Spleen (tissue), 11 donors: ENCODE results near the gene ALCAM. TPM values are rescaled to one million over a fixed set of nuclear protein-coding genes. Genes with fewer than 3 reads are reported as not detected.

ENCODE experiments used
- DNase-seq: peaks from one replicate; pipeline ENCODE4 v3.0.0-alpha.2; 2020
- H3K27ac ChIP-seq, 8 donors: fragments of 200-600 bp; sonication (generic) in 7 of 8; 1 replicate in 4 of 8; 2 replicates in 4 of 8; pipeline versions ENCODE4 v1.5.0 to v1.8.0; 2016 to 2021; ENCODE audit warnings: inconsistent platforms in 4 of 8, mild to moderate bottlenecking in 4 of 8, moderate library complexity in 1 of 8
- H3K27me3 ChIP-seq, 7 donors: fragments of 200-600 bp; sonication (generic) in 6 of 7; replicated peaks in 1 of 7; 1 replicate in 4 of 7; 2 replicates in 3 of 7; pipeline versions ENCODE4 v1.5.0 to v1.8.0; 2016 to 2021; ENCODE audit warnings: inconsistent platforms in 3 of 7, mild to moderate bottlenecking in 1 of 7
- H3K36me3 ChIP-seq, 6 donors: fragments of 200-600 bp; sonication (generic) in 5 of 6; 1 replicate in 4 of 6; 2 replicates in 2 of 6; pipeline versions ENCODE4 v1.5.0 to v1.8.0; 2016 to 2021; ENCODE audit warnings: inconsistent platforms in 2 of 6
- H3K4me1 ChIP-seq, 6 donors: fragments of 200-600 bp; sonication (generic) in 5 of 6; 1 replicate in 3 of 6; 2 replicates in 3 of 6; pipeline versions ENCODE4 v1.5.0 to v1.8.0; 2016 to 2021; ENCODE audit warnings: inconsistent platforms in 3 of 6
- H3K4me3 ChIP-seq, 8 donors: fragments of 200-600 bp; sonication (generic) in 7 of 8; 1 replicate in 4 of 8; 2 replicates in 4 of 8; pipeline versions ENCODE4 v1.5.0 to v1.8.0; 2016 to 2021; ENCODE audit warnings: inconsistent platforms in 4 of 8, mild to moderate bottlenecking in 4 of 8, moderate library complexity in 2 of 8
- H3K9me3 ChIP-seq, 8 donors: fragments of 200-600 bp; sonication (generic) in 7 of 8; 1 replicate in 4 of 8; 2 replicates in 4 of 8; pipeline versions ENCODE4 v1.5.0 to v1.8.0; 2016 to 2021; ENCODE audit warnings: inconsistent platforms in 4 of 8
- CTCF ChIP-seq, 11 experiments: fragments of 200-600 bp in 7 of 11; fragments of 450-650 bp in 4 of 11; sonication (generic) in 4 of 11; IDR thresholded peaks in 8 of 11; conservative IDR thresholded peaks in 3 of 11; 1 replicate in 7 of 11; 2 replicates in 4 of 11; pipeline versions ENCODE4 v1.4.0 to v1.8.0; 2016 to 2021; ENCODE audit warnings: antibody characterized with exemption in 11 of 11, inconsistent platforms in 4 of 11, mild to moderate bottlenecking in 1 of 11
- POLR2A ChIP-seq, 3 donors: fragments of 450-650 bp; IDR thresholded peaks; one replicate each; pipeline ENCODE4 v1.5.1; 2017; ENCODE audit warnings: antibody characterized with exemption in 3 of 3, mild to moderate bottlenecking in 1 of 3
- POLR2AphosphoS5 ChIP-seq, 3 donors: sonication (generic); formaldehyde crosslinking; IDR thresholded peaks; one replicate each; pipeline ENCODE4 v1.5.1; 2017; ENCODE audit warnings: antibody characterized with exemption in 3 of 3
- WGBS, 5 donors: extraction: QIAGEN DNeasy Blood & Tissue Kit in 3 of 5; methylation state at CpG; one replicate each; pipeline versions ENCODE4 v1.1.5 to v1.1.7; 2013 to 2018; 5-methylcytosine and 5-hydroxymethylcytosine counted together
- intact Hi-C: fragments of 100-400 bp; cut with DNase I; formaldehyde crosslinking; loops from one replicate; pipeline ENCODE4 v1.15.0; 2023; ENCODE audit warnings: low total_unique reads
- polyA plus RNA-seq, 3 donors: library from polyadenylated mRNA; stranded (reverse); fragments of 200-250 nt; gene quantifications; one replicate each; pipeline ENCODE4 v1.2.1, GENCODE V29; 2013
- total RNA-seq, 7 donors: library from RNA; depleted of rRNA in 3 of 7; stranded (reverse); fragments of >200 nt in 3 of 7; fragmentation: NEBNext Ultra II Directional in 4 of 7; extraction: Animal tissue kit (Norgen Biotek cat#: 25700) in 4 of 7; gene quantifications; one replicate each; pipeline versions ENCODE4 v1.1.0 to v1.2.1, GENCODE V29; 2016 to 2021
- donor health status: healthy with polysubstance abuse.
- donor health status: DM: no; HTN: no; CAD: no; lungs with moderate emphysema.
- donor health status: DM: no; HTN: no; CAD: no.
- donor health status: Bipolar disorder and iron deficiency.
- donor health status: healthy.
- donor health status: DM: no; HTN: no; CAD: no.
- donor health status: DM: yes; HTN: yes; CAD: no.

The ALCAM gene
- total and polyA plus RNA-seq, 10 donors = 6.3 to 18.5 (median 11.8) TPM

- H3K27me3 ChIP-seq = no peaks in the 10 kb centered on the region
- TF ChIP-seq POLR2AphosphoS5 (IDR thresholded peaks at IDR 0.05) (no peak), POLR2A (IDR thresholded peaks at IDR 0.05) (no peak), CTCF (IDR thresholded peaks at IDR 0.05 in 8 of 11, conservative IDR thresholded peaks at IDR 0.05 in 3 of 11) (no peak)
- DNase-seq = no peak
- H3K4me3 ChIP-seq = no peak overlapping the region
- H3K27ac ChIP-seq = no peak overlapping the region
- no peaks in the 10 kb centered on the region for H3K4me1 ChIP-seq
- intact Hi-C loops = loop anchor here (10.0 kb wide), 1 partner anchor 946 kb away; no protein-coding TSS in a partner anchor
- H3K36me3 ChIP-seq = no peaks in the 10 kb centered on the region
- no peaks in the 10 kb centered on the region for H3K9me3 ChIP-seq
Measured at GRCh38 chr3:105511031-105511430, 144.3 kb downstream of the ALCAM start.

- Histone ChIP-seq H3K4me1 (no peaks in the 10 kb centered on the region), H3K36me3 (no peaks in the 10 kb centered on the region), H3K27me3 (no peaks in the 10 kb centered on the region), H3K27ac (no peak overlapping the region), H3K4me3 (no peak overlapping the region), H3K9me3 (no peaks in the 10 kb centered on the region)
- no peak for DNase-seq
- intact Hi-C loops = loop anchor here (10.0 kb wide), 1 partner anchor 947 kb away; no protein-coding TSS in a partner anchor
- 81 to 95% (median 92%) methylated on average over 1 of the region's 1 CpG for WGBS, 5 donors
- TF ChIP-seq POLR2AphosphoS5 (IDR thresholded peaks at IDR 0.05) (no peak), CTCF (IDR thresholded peaks at IDR 0.05 in 8 of 11, conservative IDR thresholded peaks at IDR 0.05 in 3 of 11) (no peak), POLR2A (IDR thresholded peaks at IDR 0.05) (no peak)
Measured at GRCh38 chr3:105512061-105512460, 145.4 kb downstream of the ALCAM start.

DNA sequence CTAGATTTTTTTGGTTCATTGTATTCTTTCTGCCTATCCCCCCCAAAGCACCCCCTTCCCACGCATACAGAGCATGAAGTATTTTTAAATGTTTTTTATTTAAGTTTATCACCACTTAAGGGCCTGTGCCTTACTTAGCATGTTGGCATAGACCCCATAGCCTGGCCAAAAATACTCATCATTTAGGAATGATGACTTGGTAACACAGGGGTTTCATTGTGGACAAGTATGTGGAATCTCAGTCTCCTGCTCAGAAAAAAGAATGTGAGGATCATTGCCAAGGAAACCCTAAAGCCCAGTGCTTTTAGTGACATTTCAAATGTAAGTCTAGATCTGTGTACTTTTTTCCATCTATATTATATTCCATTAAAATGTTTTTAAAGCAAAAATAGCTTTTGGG is 146.3 kb downstream of the ALCAM start:
- TF ChIP-seq POLR2A (IDR thresholded peaks at IDR 0.05) (no peak), CTCF (IDR thresholded peaks at IDR 0.05 in 8 of 11, conservative IDR thresholded peaks at IDR 0.05 in 3 of 11) (no peak), POLR2AphosphoS5 (IDR thresholded peaks at IDR 0.05) (no peak)
- H3K4me3 ChIP-seq = no peak overlapping the region
- intact Hi-C loops = loop anchor here (10.0 kb wide), 1 partner anchor 948 kb away; no protein-coding TSS in a partner anchor
- no peaks in the 10 kb centered on the region for H3K36me3 ChIP-seq
- H3K4me1 ChIP-seq = no peaks in the 10 kb centered on the region
- no peaks in the 10 kb centered on the region for H3K27me3 ChIP-seq
- no peak for DNase-seq
- no peaks in the 10 kb centered on the region for H3K9me3 ChIP-seq
- H3K27ac ChIP-seq = no peak overlapping the region
- WGBS, 5 donors = 88 to 97% (median 94%) methylated on average over 1 of the region's 1 CpG

GRCh38 chr3:105513886-105514285 is 147.2 kb downstream of the ALCAM start:
- H3K9me3 ChIP-seq = no peaks in the 10 kb centered on the region
- H3K36me3 ChIP-seq = no peaks in the 10 kb centered on the region
- H3K4me1 ChIP-seq = peaks cover 0 to 5% (median 0%) of the 10 kb centered on the region in 6 donors
- no peak for TF ChIP-seq CTCF (IDR thresholded peaks at IDR 0.05 in 8 of 11, conservative IDR thresholded peaks at IDR 0.05 in 3 of 11)
- no peak for TF ChIP-seq POLR2AphosphoS5 (IDR thresholded peaks at IDR 0.05)
- no peak for TF ChIP-seq POLR2A (IDR thresholded peaks at IDR 0.05)
- intact Hi-C loops = loop anchor here (10.0 kb wide), 1 partner anchor 949 kb away; no protein-coding TSS in a partner anchor
- no peaks in the 10 kb centered on the region for H3K27me3 ChIP-seq
- DNase-seq = no peak
- no peak overlapping the region for H3K27ac ChIP-seq
- WGBS, 5 donors = 89 to 95% (median 94%) methylated on average over 2 of the region's 2 CpGs
- H3K4me3 ChIP-seq = no peak overlapping the region
